K562 (cell line): ENCODE data around the gene TNIP1. TPM values are rescaled to one million over a fixed set of nuclear protein-coding genes. Genes with fewer than 3 reads are reported as not detected.

ENCODE experiments used
- ATAC-seq: fragments of 200-7000 bp; cut with Tn5 transposase; 3 replicates; pipeline ENCODE4 v1.9.1; 2020; ENCODE audit warnings: moderate library complexity
- BruUV-seq: library from RNA; stranded (reverse); fragments of 400-500 nt; replicated peaks from 2 replicates; lab custom pipeline; 2021; lab: Mats Ljungman, UMichigan
- CTCF ChIA-PET: fragments of 300-600 bp; formaldehyde crosslinking; extraction: SDS; loops from one replicate; lab custom pipeline; 2021; ENCODE audit warnings: low intra/inter-chr PET ratio; lab: Yijun Ruan, JAX
- POLR2A ChIA-PET: fragments of 300-600, 350-650 bp; sonication (Branson Sonifier 250); formaldehyde crosslinking; extraction: SDS; loops from one replicate; lab custom pipeline; 2021; ENCODE audit warnings: antibody characterized with exemption, inconsistent platforms; lab: Yijun Ruan, JAX
- DNase-seq, 4 experiments: peaks; one replicate each; pipeline versions ENCODE4 v3.0.0 to v3.0.0-alpha.2; 2011 to 2018; ENCODE audit warnings: low spot score in 3 of 4, mixed read lengths in 3 of 4; ENCODE audit errors: extremely low read depth in 1 of 4
- FAIRE-seq: peaks from 2 replicates; lab custom pipeline; 2011; peaks lifted over from hg19 to GRCh38; lab: Jason Lieb, UNC
- H2AFZ ChIP-seq: 2 replicates; pipeline ENCODE4 v1.6.0; 2011; ENCODE audit warnings: low read depth, low read length, control low read depth, inconsistent platforms
- H3K27ac ChIP-seq: fragments of 200-600 bp; 3 replicates; pipeline ENCODE4 v1.8.0; 2011; ENCODE audit warnings: low read depth, mild to moderate bottlenecking, control low read depth, inconsistent platforms, low read length, moderate library complexity, mixed read lengths; ENCODE audit errors: extremely low read depth
- H3K27me3 ChIP-seq, 2 experiments: fragments of 300-600 bp in 1 of 2; 2 replicates in 1 of 2; 3 replicates in 1 of 2; pipeline versions ENCODE4 v1.6.0 to v1.8.0; 2011; ENCODE audit warnings: inconsistent platforms in 2 of 2, low read length in 2 of 2, mild to moderate bottlenecking in 1 of 2, mixed read lengths in 1 of 2, moderate library complexity in 1 of 2; ENCODE audit not compliant: control insufficient read depth in 2 of 2, insufficient read depth in 2 of 2
- H3K36me3 ChIP-seq: fragments of 300-600 bp; 3 replicates; pipeline ENCODE4 v1.8.0; 2011; ENCODE audit warnings: mild to moderate bottlenecking, low read length, inconsistent platforms; ENCODE audit not compliant: control insufficient read depth, insufficient read depth
- H3K4me1 ChIP-seq, 2 experiments: fragments of 200-600 bp in 1 of 2; replicated peaks in 1 of 2; 2 replicates in 1 of 2; 3 replicates in 1 of 2; pipeline versions ENCODE4 v1.5.1 to v1.8.0; 2011; ENCODE audit warnings: inconsistent platforms in 2 of 2, low read length in 2 of 2, mild to moderate bottlenecking in 1 of 2, mixed read lengths in 1 of 2, moderate library complexity in 1 of 2; ENCODE audit not compliant: control insufficient read depth in 2 of 2, insufficient read depth in 2 of 2
- H3K4me2 ChIP-seq: 2 replicates; pipeline ENCODE4 v1.6.1; 2011; ENCODE audit warnings: low read length, control low read depth, inconsistent platforms, mixed read lengths; ENCODE audit not compliant: insufficient read depth
- H3K4me3 ChIP-seq: fragments of 200-600 bp; sonication (generic), shearing (Covaris generic); 2 replicates; pipeline ENCODE4 v1.5.1; 2016; ENCODE audit warnings: control low read depth, inconsistent platforms
- H3K79me2 ChIP-seq: fragments of 200-600 bp; 3 replicates; pipeline ENCODE4 v1.8.0; 2011; ENCODE audit warnings: low read length, inconsistent platforms; ENCODE audit not compliant: control insufficient read depth, insufficient read depth
- H3K9ac ChIP-seq, 2 experiments: 2 replicates each; pipeline versions ENCODE4 v1.6.0 to v1.6.1; 2011; ENCODE audit warnings: low read depth in 2 of 2, low read length in 2 of 2, control low read depth in 1 of 2, inconsistent platforms in 1 of 2, mild to moderate bottlenecking in 1 of 2, mixed read lengths in 1 of 2; ENCODE audit not compliant: insufficient read depth in 1 of 2
- H3K9me1 ChIP-seq: one replicate; pipeline ENCODE4 v1.6.0; 2011; ENCODE audit warnings: inconsistent platforms, mild to moderate bottlenecking, low read length, moderate library complexity; ENCODE audit not compliant: control insufficient read depth, insufficient read depth
- H3K9me3 ChIP-seq: replicated peaks from 2 replicates; pipeline ENCODE4 v1.5.1; 2011; ENCODE audit warnings: low read depth, low read length, inconsistent platforms; ENCODE audit not compliant: control insufficient read depth, insufficient read depth
- H4K20me1 ChIP-seq: replicated peaks from 2 replicates; pipeline ENCODE4 v1.6.1; 2011; ENCODE audit warnings: low read length, inconsistent platforms, mixed read lengths; ENCODE audit not compliant: control insufficient read depth, insufficient read depth
- ESRRB ChIP-seq: fragments of 250-450 bp; sonication (Bioruptor Pico); IDR thresholded peaks from 2 replicates; pipeline ENCODE4 v1.5.0; 2020; ENCODE audit warnings: mild to moderate bottlenecking, moderate library complexity, borderline replicate concordance
- FOS ChIP-seq: IDR thresholded peaks from 3 replicates; pipeline ENCODE4 v1.6.1; 2011; ENCODE audit not compliant: insufficient read length; ENCODE audit errors: extremely low read depth
- FOXA3 ChIP-seq, 2 experiments: fragments of 450-650 bp in 1 of 2; sonication (generic) in 1 of 2; formaldehyde crosslinking; IDR thresholded peaks in 1 of 2; conservative IDR thresholded peaks in 1 of 2; 2 replicates each; pipeline versions ENCODE4 v1.4.0 to v1.8.0; 2020 to 2022; ENCODE audit warnings: mild to moderate bottlenecking in 2 of 2, missing genetic modification reagents in 1 of 2
- ILF3 ChIP-seq: fragments of 450-650 bp; IDR thresholded peaks from 2 replicates; pipeline ENCODE4 v1.6.1; 2018; ENCODE audit warnings: antibody characterized with exemption, mild to moderate bottlenecking, moderate library complexity, borderline replicate concordance
- MEIS2 ChIP-seq: fragments of 450-650 bp; IDR thresholded peaks from 2 replicates; pipeline ENCODE4 v1.6.1; 2014; ENCODE audit warnings: mild to moderate bottlenecking; ENCODE audit not compliant: partially characterized antibody
- NCOA2 ChIP-seq, 2 experiments: fragments of 450-650 bp; IDR thresholded peaks; 2 replicates each; pipeline ENCODE4 v1.6.1; 2018; ENCODE audit warnings: mild to moderate bottlenecking in 2 of 2, moderate library complexity in 1 of 2; ENCODE audit not compliant: partially characterized antibody in 2 of 2
- PHB ChIP-seq: fragments of 250-450 bp; sonication (Bioruptor Pico); IDR thresholded peaks from 2 replicates; pipeline ENCODE4 v1.5.0; 2021
- RB1 ChIP-seq: fragments of 450-650 bp; IDR thresholded peaks from 2 replicates; pipeline ENCODE4 v1.6.1; 2017; ENCODE audit warnings: low read depth, mild to moderate bottlenecking
- RFX5 ChIP-seq: IDR thresholded peaks from 2 replicates; pipeline ENCODE4 v1.6.1; 2011; ENCODE audit warnings: low read depth, mild to moderate bottlenecking, improper control_type of control experiment, low read length
- SMAD1 ChIP-seq: fragments of 150-350 bp; IDR thresholded peaks from 2 replicates; pipeline ENCODE4 v1.6.1; 2014; ENCODE audit warnings: low read length, low read depth; ENCODE audit not compliant: partially characterized antibody
- SRSF1 ChIP-seq: fragments of 200-400 bp; formaldehyde crosslinking; IDR thresholded peaks from 2 replicates; pipeline ENCODE4 v1.6.1; 2017; ENCODE audit warnings: mild to moderate bottlenecking, low read depth, low read length, moderate library complexity
- TCF15 ChIP-seq: fragments of 250-450 bp; sonication (Bioruptor Pico); IDR thresholded peaks from 2 replicates; pipeline ENCODE4 v1.8.0; 2022; ENCODE audit warnings: moderate library complexity, mild to moderate bottlenecking, inconsistent platforms
- TFAM ChIP-seq: fragments of 250-450 bp; sonication (Bioruptor Pico); conservative IDR thresholded peaks from 2 replicates; pipeline ENCODE4 v1.5.0; 2021; ENCODE audit warnings: mild to moderate bottlenecking, moderate library complexity
- U2AF2 ChIP-seq: fragments of 200-400 bp; formaldehyde crosslinking; optimal IDR thresholded peaks from 2 replicates; pipeline ENCODE3; 2017; ENCODE audit warnings: low read depth, mild to moderate bottlenecking, low read length
- ZHX1 ChIP-seq: fragments of 150-350 bp; conservative IDR thresholded peaks from 2 replicates; pipeline ENCODE4 v1.6.1; 2014; ENCODE audit warnings: low read length
- ZNF146 ChIP-seq: IDR thresholded peaks from one replicate; pipeline ENCODE4 v1.6.1; 2018; ENCODE audit warnings: missing compliant biosample characterization; ENCODE audit not compliant: unreplicated experiment
- ZNF165 ChIP-seq: fragments of 250-450 bp; sonication (Bioruptor Pico); IDR thresholded peaks from 2 replicates; pipeline ENCODE4 v1.4.0; 2020; ENCODE audit warnings: borderline replicate concordance
- ZNF280B ChIP-seq: fragments of 250-450 bp; sonication (Bioruptor Pico); IDR thresholded peaks from 2 replicates; pipeline ENCODE4 v1.5.1; 2021; ENCODE audit warnings: mild to moderate bottlenecking
- ZZZ3 ChIP-seq: fragments of 450-650 bp; IDR thresholded peaks from 2 replicates; pipeline ENCODE4 v1.6.1; 2016; ENCODE audit warnings: antibody characterized with exemption, mild to moderate bottlenecking, moderate library complexity
- WGBS: fragments of 100-300 bp; shearing (Covaris generic); methylation state at CpG from one replicate; pipeline ENCODE4 v1.1.6; 2016; ENCODE audit warnings: low coverage, mixed read lengths; ENCODE audit not compliant: insufficient coverage; ENCODE audit errors: missing lambda C conversion rate; 5-methylcytosine and 5-hydroxymethylcytosine counted together
- in situ Hi-C: fragments of 300-500 bp; cut with MboI; formaldehyde crosslinking; loops from 4 replicates; pipeline ENCODE4 v1.15.0; 2018; ENCODE audit warnings: inconsistent platforms, mixed read lengths
- intact Hi-C: fragments of 100-400 bp; cut with micrococcal nuclease; formaldehyde crosslinking; loops from 2 replicates; pipeline ENCODE4 v1.14.2; 2022
- polyA plus RNA-seq, 8 experiments: library from polyadenylated mRNA; depleted of rRNA in 4 of 8; stranded (reverse) in 5 of 8; unstranded in 3 of 8; fragments of >200 nt; fragmentation: Nextera tagmentation in 2 of 8; fragmentation: Illumina TruSeq in 1 of 8; extraction: Ambion mirVana in 2 of 8; extraction: Trizol in 1 of 8; gene quantifications; 2 replicates each; pipeline versions ENCODE4 v1.2.1 to v1.2.3, GENCODE V29; 2011 to 2014; ENCODE audit warnings: inconsistent platforms in 1 of 8, missing spikeins in 1 of 8
- total RNA-seq, 7 experiments: library from RNA; depleted of rRNA in 6 of 7; stranded (reverse); fragments of >200 nt in 6 of 7; fragmentation: Illumina TruSeq in 2 of 7; extraction: Trizol in 2 of 7; gene quantifications; 2 replicates each; pipeline versions ENCODE4 v1.2.1 to v1.2.3, GENCODE V29; 2011 to 2021; ENCODE audit warnings: low replicate concordance in 1 of 7

TNIP1 gene
- total and polyA plus RNA-seq, 9 of the 15 experiments (the other 6 are each of a cell fraction or from before 2014, with no cell fraction given): 0.46 to 41.0 (median 24.6) TPM

- ChIA-PET POLR2A (no interaction called here), CTCF (no interaction called here)
- no peaks in the 10 kb centered on the region; a peak in 1 of 5 replicates for H3K4me1 ChIP-seq
- intact Hi-C loops (no loop called here), in situ Hi-C loops (loop anchor here (5.0 kb wide), 1 partner anchor 117 kb away; no protein-coding TSS in a partner anchor)
- BruUV-seq: no TSS peak
- no peaks in the 10 kb centered on the region for H3K9me1 ChIP-seq
- H3K4me2 ChIP-seq: no peak overlapping the region
- H3K36me3 ChIP-seq: no peaks in the 10 kb centered on the region
- H3K9ac ChIP-seq: no peak overlapping the region
- FAIRE-seq: no peak
- H3K27me3 ChIP-seq: 0 out of 5 replicates have a peak, but pooled peaks cover 0 to 5% of the 10 kb centered on the region in 2 experiments
- no peak for DNase-seq
- H3K27ac ChIP-seq: no peak overlapping the region
- no peaks in the 10 kb centered on the region for H3K79me2 ChIP-seq
- H4K20me1 ChIP-seq: no peaks in the 10 kb centered on the region
- no peak overlapping the region for H2AFZ ChIP-seq
- no peaks in the 10 kb centered on the region; the same call in 1 of the 2 replicates for H3K9me3 ChIP-seq
- 14% methylated on average over 7 of the region's 7 CpGs for WGBS
- H3K4me3 ChIP-seq: no peak overlapping the region
- ATAC-seq: no peak; the same call in 2 of the 3 replicates
- no peak for TF ChIP-seq RB1
- TF ChIP-seq ZNF280B (CRISPR knock-in tag): no peak
- TF ChIP-seq TFAM: no peak
- no peak for TF ChIP-seq SMAD1
- TF ChIP-seq ESRRB (CRISPR knock-in tag): no peak
- no peak for TF ChIP-seq ZNF165 (CRISPR knock-in tag)
- TF ChIP-seq SRSF1: no peak
- no peak for TF ChIP-seq ILF3
- no peak for TF ChIP-seq MEIS2
- no peak for TF ChIP-seq RFX5
- no peak for TF ChIP-seq U2AF2
- TF ChIP-seq PHB (CRISPR knock-in tag): no peak
- TF ChIP-seq ZZZ3: no peak
- TF ChIP-seq ZNF146 (CRISPR knock-in tag): no peak
- TF ChIP-seq FOXA3 (CRISPR knock-in tag; conservative IDR thresholded peaks at IDR 0.05 in 1 of 2, IDR thresholded peaks at IDR 0.05 in 1 of 2): no peak
- no peak for TF ChIP-seq NCOA2 (IDR thresholded peaks at IDR 0.05; ENCODE audit: partially characterized antibody in 2 of 2)
- TF ChIP-seq TCF15 (CRISPR knock-in tag): no peak
- TF ChIP-seq ZHX1: no peak
- TF ChIP-seq FOS: no peak
Measured at GRCh38 chr5:150999704-151000442, 81.0 kb downstream of the TNIP1 start.
